Liver (tissue), 9 donors: Measurements from ENCODE around the gene PLA2G4F. TPM values are rescaled to one million over a fixed set of nuclear protein-coding genes. Genes with fewer than 3 reads are reported as not detected.

Source experiments
- DNase-seq: peaks from one replicate; pipeline ENCODE4 v3.0.0-alpha.2; 2017; ENCODE audit warnings: low spot score
- H3K27ac ChIP-seq, 2 donors: one replicate each; pipeline ENCODE4 v1.7.0; 2013; ENCODE audit warnings: inconsistent platforms in 2 of 2, low read length in 2 of 2, control low read depth in 1 of 2, low read depth in 1 of 2, mild to moderate bottlenecking in 1 of 2
- H3K27me3 ChIP-seq, 4 donors: one replicate each; pipeline versions ENCODE4 v1.6.1 to v1.7.0; 2013; ENCODE audit warnings: low read length in 3 of 4, inconsistent platforms in 1 of 4, mild to moderate bottlenecking in 1 of 4, moderate library complexity in 1 of 4; ENCODE audit not compliant: control insufficient read depth in 4 of 4, insufficient read depth in 4 of 4
- H3K36me3 ChIP-seq, 4 donors: one replicate each; pipeline versions ENCODE4 v1.6.1 to v1.7.0; 2013; ENCODE audit warnings: low read length in 3 of 4, mild to moderate bottlenecking in 3 of 4, low read depth in 1 of 4, moderate library complexity in 1 of 4; ENCODE audit not compliant: control insufficient read depth in 4 of 4, insufficient read depth in 3 of 4
- H3K4me1 ChIP-seq, 4 donors: one replicate each; pipeline versions ENCODE4 v1.6.1 to v1.7.0; 2013; ENCODE audit warnings: low read length in 3 of 4, mild to moderate bottlenecking in 3 of 4, moderate library complexity in 1 of 4; ENCODE audit not compliant: control insufficient read depth in 4 of 4, insufficient read depth in 4 of 4
- H3K4me3 ChIP-seq, 3 donors: one replicate each; pipeline versions ENCODE4 v1.6.1 to v1.7.0; 2013; ENCODE audit warnings: low read length in 3 of 3, control low read depth in 1 of 3, low read depth in 1 of 3, mild to moderate bottlenecking in 1 of 3
- H3K9ac ChIP-seq, 2 donors: one replicate each; pipeline ENCODE4 v1.7.0; 2013; ENCODE audit warnings: low read length in 2 of 2, mild to moderate bottlenecking in 2 of 2, moderate library complexity in 2 of 2, control low read depth in 1 of 2, low read depth in 1 of 2
- H3K9me3 ChIP-seq, 4 donors: one replicate each; pipeline versions ENCODE4 v1.6.1 to v1.7.0; 2013; ENCODE audit warnings: low read length in 3 of 4; ENCODE audit not compliant: control insufficient read depth in 4 of 4
- EGR1 ChIP-seq, 2 donors: IDR thresholded peaks; 2 replicates each; pipeline ENCODE4 v1.6.1; 2016 to 2018; ENCODE audit warnings: antibody characterized with exemption in 2 of 2, low read depth in 2 of 2
- FOXA1 ChIP-seq: IDR thresholded peaks from 2 replicates; pipeline ENCODE4 v1.6.1; 2016; ENCODE audit warnings: antibody characterized with exemption
- FOXA2 ChIP-seq: IDR thresholded peaks from 2 replicates; pipeline ENCODE4 v1.6.1; 2016; ENCODE audit warnings: antibody characterized with exemption
- GABPA ChIP-seq, 2 donors: IDR thresholded peaks in 1 of 2; conservative IDR thresholded peaks in 1 of 2; 2 replicates each; pipeline ENCODE4 v1.6.1; 2016; ENCODE audit warnings: antibody characterized with exemption in 2 of 2, mild to moderate bottlenecking in 1 of 2, moderate library complexity in 1 of 2
- HNF4A ChIP-seq, 2 donors: conservative IDR thresholded peaks; 2 replicates each; pipeline ENCODE4 v1.6.1; 2016; ENCODE audit warnings: antibody characterized with exemption in 2 of 2, mild to moderate bottlenecking in 2 of 2
- HNF4G ChIP-seq: IDR thresholded peaks from 2 replicates; pipeline ENCODE4 v1.6.1; 2016; ENCODE audit warnings: antibody characterized with exemption
- JUND ChIP-seq, 2 donors: IDR thresholded peaks; 2 replicates each; pipeline ENCODE4 v1.6.1; 2016; ENCODE audit warnings: antibody characterized with exemption in 2 of 2
- RAD21 ChIP-seq, 2 donors: IDR thresholded peaks; 2 replicates each; pipeline ENCODE4 v1.6.1; 2016; ENCODE audit warnings: antibody characterized with exemption in 2 of 2, mild to moderate bottlenecking in 2 of 2
- RXRA ChIP-seq, 2 donors: IDR thresholded peaks; 2 replicates each; pipeline ENCODE4 v1.6.1; 2017 to 2018; ENCODE audit warnings: antibody characterized with exemption in 2 of 2, mild to moderate bottlenecking in 1 of 2
- SP1 ChIP-seq: IDR thresholded peaks from 2 replicates; pipeline ENCODE4 v1.6.1; 2018; ENCODE audit warnings: antibody characterized with exemption, mild to moderate bottlenecking
- YY1 ChIP-seq: IDR thresholded peaks from 2 replicates; pipeline ENCODE4 v1.6.1; 2016; ENCODE audit warnings: antibody characterized with exemption, mild to moderate bottlenecking
- WGBS: extraction: QIAGEN DNeasy Blood & Tissue Kit; methylation state at CpG from one replicate; pipeline ENCODE4 v1.1.7; 2013; 5-methylcytosine and 5-hydroxymethylcytosine counted together
- polyA plus RNA-seq, 2 donors: library from polyadenylated mRNA; stranded (reverse) in 1 of 2; unstranded in 1 of 2; fragments of 200-250 nt in 1 of 2; fragments of >200 nt in 1 of 2; fragmentation: Nextera tagmentation in 1 of 2; extraction: Ambion mirVana in 1 of 2; gene quantifications; one replicate each; pipeline versions ENCODE4 v1.2.1 to v1.2.3, GENCODE V29; 2013 to 2015
- total RNA-seq, 2 donors: library from RNA; depleted of rRNA; stranded (reverse); fragments of >200 nt; gene quantifications; one replicate each; pipeline ENCODE4 v1.2.3, GENCODE V29; 2014
- TF ChIP-seq, protein P1 (sequence below): IDR thresholded peaks from 2 replicates; pipeline ENCODE4 v1.6.1; 2016; ENCODE audit warnings: antibody characterized with exemption
- TF ChIP-seq, protein P2 (sequence below): IDR thresholded peaks from 2 replicates; pipeline ENCODE4 v1.6.1; 2016; ENCODE audit warnings: antibody characterized with exemption, mild to moderate bottlenecking
- TF ChIP-seq, protein P3 (sequence below): fragments of 150-350 bp; IDR thresholded peaks from 2 replicates; pipeline ENCODE4 v1.5.1; 2017; ENCODE audit warnings: improper control_type of control experiment, low read depth, low read length; ENCODE audit not compliant: missing input control
- TF ChIP-seq, protein P4 (sequence below): IDR thresholded peaks from 2 replicates; pipeline ENCODE4 v1.6.1; 2016; ENCODE audit warnings: antibody characterized with exemption
- TF ChIP-seq, protein P5 (sequence below): IDR thresholded peaks from 2 replicates; pipeline ENCODE4 v1.6.1; 2016; ENCODE audit warnings: antibody characterized with exemption
- donor health status: healthy.
- donor health status: healthy.
- donor health status: healthy.
- donor health status: healthy.
- donor health status: healthy.

PLA2G4F gene
- total and polyA plus RNA-seq, 4 donors, result not detected

DNA sequence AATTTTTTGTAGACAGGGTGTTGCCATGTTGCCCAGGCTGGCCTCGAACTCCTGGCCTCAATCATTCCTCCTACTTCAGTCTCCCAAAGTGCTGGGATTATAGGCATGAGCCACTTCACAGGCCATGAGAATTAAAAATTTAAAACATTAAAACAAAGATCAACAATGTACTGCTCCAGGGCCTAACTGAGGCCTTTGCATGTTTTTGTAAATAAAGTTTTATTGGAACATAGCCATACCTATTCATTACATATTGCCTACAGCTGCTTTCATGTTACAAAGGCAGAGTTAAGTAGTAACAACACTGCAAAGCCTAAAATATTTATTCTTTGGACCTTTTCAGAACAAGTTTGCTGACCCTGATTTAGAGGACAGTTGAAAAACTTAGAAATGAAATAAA lies 42.1 kb upstream of the PLA2G4F start:
- Histone ChIP-seq H3K4me3 (no peak overlapping the region), H3K4me1 (no peaks in the 10 kb centered on the region), H3K27ac (no peak overlapping the region), H3K9ac (no peak overlapping the region), H3K36me3 (peaks cover 3 to 19% (median 8%) of the 10 kb centered on the region in 4 donors), H3K27me3 (no peaks in the 10 kb centered on the region), H3K9me3 (no peaks in the 10 kb centered on the region)
- WGBS, result 100% methylated on average over 1 of the region's 1 CpG
- DNase-seq, result no peak
- TF ChIP-seq HNF4G, result no peak
- TF ChIP-seq, protein P1, sequence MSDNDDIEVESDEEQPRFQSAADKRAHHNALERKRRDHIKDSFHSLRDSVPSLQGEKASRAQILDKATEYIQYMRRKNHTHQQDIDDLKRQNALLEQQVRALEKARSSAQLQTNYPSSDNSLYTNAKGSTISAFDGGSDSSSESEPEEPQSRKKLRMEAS, result no peak

DNA sequence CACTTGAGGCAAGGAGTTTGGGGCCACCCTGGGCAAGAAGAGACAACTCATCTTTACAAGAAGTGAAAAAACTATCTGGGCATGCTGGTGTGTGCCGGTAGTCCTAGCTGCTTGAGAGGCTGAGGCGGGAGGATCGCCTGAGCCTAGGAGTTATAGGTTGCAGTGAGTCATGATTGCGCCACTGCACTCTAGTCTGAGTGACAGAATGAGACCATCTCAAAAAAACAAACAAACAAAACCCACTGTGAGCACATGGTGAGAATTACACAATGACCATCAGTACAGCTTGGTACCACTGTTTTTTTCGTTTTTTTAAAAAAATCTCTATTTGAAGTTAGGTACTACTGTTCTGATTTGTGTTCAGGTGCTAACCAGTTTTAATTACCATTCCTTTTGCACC lies 38.1 kb upstream of the PLA2G4F start:
- no peak overlapping the region for H3K4me3 ChIP-seq
- no peaks in the 10 kb centered on the region for H3K4me1 ChIP-seq
- DNase-seq, result no peak
- H3K36me3 ChIP-seq, result peaks cover 6 to 29% (median 21%) of the 10 kb centered on the region in 4 donors
- 77% methylated on average over 5 of the region's 5 CpGs for WGBS
- no peaks in the 10 kb centered on the region for H3K9me3 ChIP-seq
- no peaks in the 10 kb centered on the region for H3K27me3 ChIP-seq
- TF ChIP-seq HNF4A (conservative IDR thresholded peaks at IDR 0.05), result peak in 1 of 2 donors; percentile 12
- TF ChIP-seq, protein P2, sequence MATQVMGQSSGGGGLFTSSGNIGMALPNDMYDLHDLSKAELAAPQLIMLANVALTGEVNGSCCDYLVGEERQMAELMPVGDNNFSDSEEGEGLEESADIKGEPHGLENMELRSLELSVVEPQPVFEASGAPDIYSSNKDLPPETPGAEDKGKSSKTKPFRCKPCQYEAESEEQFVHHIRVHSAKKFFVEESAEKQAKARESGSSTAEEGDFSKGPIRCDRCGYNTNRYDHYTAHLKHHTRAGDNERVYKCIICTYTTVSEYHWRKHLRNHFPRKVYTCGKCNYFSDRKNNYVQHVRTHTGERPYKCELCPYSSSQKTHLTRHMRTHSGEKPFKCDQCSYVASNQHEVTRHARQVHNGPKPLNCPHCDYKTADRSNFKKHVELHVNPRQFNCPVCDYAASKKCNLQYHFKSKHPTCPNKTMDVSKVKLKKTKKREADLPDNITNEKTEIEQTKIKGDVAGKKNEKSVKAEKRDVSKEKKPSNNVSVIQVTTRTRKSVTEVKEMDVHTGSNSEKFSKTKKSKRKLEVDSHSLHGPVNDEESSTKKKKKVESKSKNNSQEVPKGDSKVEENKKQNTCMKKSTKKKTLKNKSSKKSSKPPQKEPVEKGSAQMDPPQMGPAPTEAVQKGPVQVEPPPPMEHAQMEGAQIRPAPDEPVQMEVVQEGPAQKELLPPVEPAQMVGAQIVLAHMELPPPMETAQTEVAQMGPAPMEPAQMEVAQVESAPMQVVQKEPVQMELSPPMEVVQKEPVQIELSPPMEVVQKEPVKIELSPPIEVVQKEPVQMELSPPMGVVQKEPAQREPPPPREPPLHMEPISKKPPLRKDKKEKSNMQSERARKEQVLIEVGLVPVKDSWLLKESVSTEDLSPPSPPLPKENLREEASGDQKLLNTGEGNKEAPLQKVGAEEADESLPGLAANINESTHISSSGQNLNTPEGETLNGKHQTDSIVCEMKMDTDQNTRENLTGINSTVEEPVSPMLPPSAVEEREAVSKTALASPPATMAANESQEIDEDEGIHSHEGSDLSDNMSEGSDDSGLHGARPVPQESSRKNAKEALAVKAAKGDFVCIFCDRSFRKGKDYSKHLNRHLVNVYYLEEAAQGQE, result no peak
- TF ChIP-seq, protein P3, sequence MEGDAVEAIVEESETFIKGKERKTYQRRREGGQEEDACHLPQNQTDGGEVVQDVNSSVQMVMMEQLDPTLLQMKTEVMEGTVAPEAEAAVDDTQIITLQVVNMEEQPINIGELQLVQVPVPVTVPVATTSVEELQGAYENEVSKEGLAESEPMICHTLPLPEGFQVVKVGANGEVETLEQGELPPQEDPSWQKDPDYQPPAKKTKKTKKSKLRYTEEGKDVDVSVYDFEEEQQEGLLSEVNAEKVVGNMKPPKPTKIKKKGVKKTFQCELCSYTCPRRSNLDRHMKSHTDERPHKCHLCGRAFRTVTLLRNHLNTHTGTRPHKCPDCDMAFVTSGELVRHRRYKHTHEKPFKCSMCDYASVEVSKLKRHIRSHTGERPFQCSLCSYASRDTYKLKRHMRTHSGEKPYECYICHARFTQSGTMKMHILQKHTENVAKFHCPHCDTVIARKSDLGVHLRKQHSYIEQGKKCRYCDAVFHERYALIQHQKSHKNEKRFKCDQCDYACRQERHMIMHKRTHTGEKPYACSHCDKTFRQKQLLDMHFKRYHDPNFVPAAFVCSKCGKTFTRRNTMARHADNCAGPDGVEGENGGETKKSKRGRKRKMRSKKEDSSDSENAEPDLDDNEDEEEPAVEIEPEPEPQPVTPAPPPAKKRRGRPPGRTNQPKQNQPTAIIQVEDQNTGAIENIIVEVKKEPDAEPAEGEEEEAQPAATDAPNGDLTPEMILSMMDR, result no peak
- peak; percentile 66 to 76 for TF ChIP-seq JUND (IDR thresholded peaks at IDR 0.05)
- H3K27ac ChIP-seq, result no peak overlapping the region
- H3K9ac ChIP-seq, result no peak overlapping the region

DNA sequence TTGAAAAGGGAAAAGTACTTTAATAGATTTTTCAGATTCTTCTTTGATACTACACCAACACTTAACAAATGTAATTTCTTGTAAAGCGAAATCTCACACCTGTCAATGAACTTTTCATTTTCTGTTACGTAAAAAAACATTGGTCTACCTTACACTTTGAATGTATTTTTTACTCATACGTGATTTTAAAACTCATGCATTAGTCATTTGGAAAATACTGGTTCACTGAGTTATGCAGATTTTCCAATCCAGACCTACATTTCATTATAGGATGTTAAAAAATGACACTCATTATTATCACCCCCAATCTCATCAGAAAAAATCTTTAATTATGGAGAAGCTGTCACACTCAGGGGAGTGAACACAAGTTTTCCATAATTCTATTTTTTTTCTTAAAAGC lies 36.9 kb upstream of the PLA2G4F start:
- Histone ChIP-seq H3K9me3 (no peaks in the 10 kb centered on the region), H3K4me1 (peaks cover 0 to 3% (median 0%) of the 10 kb centered on the region in 4 donors), H3K27ac (no peak overlapping the region), H3K27me3 (no peaks in the 10 kb centered on the region), H3K9ac (no peak overlapping the region), H3K4me3 (no peak overlapping the region), H3K36me3 (peaks cover 7 to 24% (median 20%) of the 10 kb centered on the region in 4 donors)
- 95% methylated on average over 3 of the region's 3 CpGs for WGBS
- DNase-seq, result no peak
- TF ChIP-seq EGR1 (IDR thresholded peaks at IDR 0.05; ENCODE audit: low read depth in 2 of 2) (no peak), HNF4G (no peak), FOXA1 (no peak), JUND (IDR thresholded peaks at IDR 0.05) (no peak), RXRA (IDR thresholded peaks at IDR 0.05) (no peak), FOXA2 (no peak), YY1 (no peak), RAD21 (IDR thresholded peaks at IDR 0.05) (no peak), GABPA (IDR thresholded peaks at IDR 0.05 in 1 of 2, conservative IDR thresholded peaks at IDR 0.05 in 1 of 2) (no peak), SP1 (no peak), HNF4A (conservative IDR thresholded peaks at IDR 0.05) (no peak)
- TF ChIP-seq, protein P4, sequence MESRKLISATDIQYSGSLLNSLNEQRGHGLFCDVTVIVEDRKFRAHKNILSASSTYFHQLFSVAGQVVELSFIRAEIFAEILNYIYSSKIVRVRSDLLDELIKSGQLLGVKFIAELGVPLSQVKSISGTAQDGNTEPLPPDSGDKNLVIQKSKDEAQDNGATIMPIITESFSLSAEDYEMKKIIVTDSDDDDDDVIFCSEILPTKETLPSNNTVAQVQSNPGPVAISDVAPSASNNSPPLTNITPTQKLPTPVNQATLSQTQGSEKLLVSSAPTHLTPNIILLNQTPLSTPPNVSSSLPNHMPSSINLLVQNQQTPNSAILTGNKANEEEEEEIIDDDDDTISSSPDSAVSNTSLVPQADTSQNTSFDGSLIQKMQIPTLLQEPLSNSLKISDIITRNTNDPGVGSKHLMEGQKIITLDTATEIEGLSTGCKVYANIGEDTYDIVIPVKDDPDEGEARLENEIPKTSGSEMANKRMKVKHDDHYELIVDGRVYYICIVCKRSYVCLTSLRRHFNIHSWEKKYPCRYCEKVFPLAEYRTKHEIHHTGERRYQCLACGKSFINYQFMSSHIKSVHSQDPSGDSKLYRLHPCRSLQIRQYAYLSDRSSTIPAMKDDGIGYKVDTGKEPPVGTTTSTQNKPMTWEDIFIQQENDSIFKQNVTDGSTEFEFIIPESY, result no peak
- TF ChIP-seq, protein P2, result no peak
- TF ChIP-seq, protein P5, sequence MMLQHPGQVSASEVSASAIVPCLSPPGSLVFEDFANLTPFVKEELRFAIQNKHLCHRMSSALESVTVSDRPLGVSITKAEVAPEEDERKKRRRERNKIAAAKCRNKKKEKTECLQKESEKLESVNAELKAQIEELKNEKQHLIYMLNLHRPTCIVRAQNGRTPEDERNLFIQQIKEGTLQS, result no peak
- TF ChIP-seq, protein P1, result no peak
